ENCODE measurements around the gene ABCC9.

The ABCC9 gene

GRCh38 chr12:21987755-21988154 lies 46.5 kb upstream of the ABCC9 start:
- no peaks in the 10 kb centered on the region for H3K79me2 ChIP-seq (ENCODE audit: insufficient read depth, low read length)
- TF ChIP-seq CTCF (IDR thresholded peaks at IDR 0.05; ENCODE audit: insufficient read depth, low read length, poor library complexity, severe bottlenecking) (no peak), EZH2phosphoT487 (conservative IDR thresholded peaks at IDR 0.05; ENCODE audit: low read length) (no peak)
- no peak overlapping the region for H3K4me2 ChIP-seq (ENCODE audit: low read depth, low read length, poor library complexity, severe bottlenecking)
- H4K20me1 ChIP-seq (ENCODE audit: low read depth, low read length): no peaks in the 10 kb centered on the region
- no peak overlapping the region for H3K4me3 ChIP-seq (ENCODE audit: insufficient read depth, low read length, poor library complexity, severe bottlenecking)
- no peak overlapping the region for H2AFZ ChIP-seq (ENCODE audit: low read depth, low read length, severe bottlenecking)
- H3F3A ChIP-seq (ENCODE audit: insufficient read depth): no peaks in the 10 kb centered on the region
- H3K27me3 ChIP-seq (ENCODE audit: low read length): no peaks in the 10 kb centered on the region
- H3K9me3 ChIP-seq (ENCODE audit: insufficient read depth, low read length): no peaks in the 10 kb centered on the region
- H3K27ac ChIP-seq (ENCODE audit: low read depth, low read length): no peak overlapping the region
- no peak overlapping the region for H3K9ac ChIP-seq (ENCODE audit: low read length)
- H3K9me2 ChIP-seq (replicated peaks; ENCODE audit: insufficient read depth, low read length): no peaks in the 10 kb centered on the region
- H3K36me3 ChIP-seq (ENCODE audit: low read length): no peaks in the 10 kb centered on the region

- Histone ChIP-seq H3K9ac (ENCODE audit: low read length) (no peak overlapping the region), H3K9me2 (replicated peaks; ENCODE audit: insufficient read depth, low read length) (0 out of 2 replicates have a peak, but pooled peaks cover 3% of the 10 kb centered on the region)
- TF ChIP-seq EZH2phosphoT487 (conservative IDR thresholded peaks at IDR 0.05; ENCODE audit: low read length) (no peak), CTCF (IDR thresholded peaks at IDR 0.05; ENCODE audit: insufficient read depth, low read length, poor library complexity, severe bottlenecking) (no peak)
Measured at GRCh38 chr12:21985155-21985554, 43.9 kb upstream of the ABCC9 start.

GRCh38 chr12:21984375-21984774 lies 43.1 kb upstream of the ABCC9 start:
- H2AFZ ChIP-seq (ENCODE audit: low read depth, low read length, severe bottlenecking): no peak overlapping the region
- 0 out of 2 replicates have a peak, but pooled peaks cover 3% of the 10 kb centered on the region for H3K9me2 ChIP-seq (replicated peaks; ENCODE audit: insufficient read depth, low read length)
- H3K36me3 ChIP-seq (ENCODE audit: low read length): no peaks in the 10 kb centered on the region
- TF ChIP-seq EZH2phosphoT487 (conservative IDR thresholded peaks at IDR 0.05; ENCODE audit: low read length) (no peak), CTCF (IDR thresholded peaks at IDR 0.05; ENCODE audit: insufficient read depth, low read length, poor library complexity, severe bottlenecking) (no peak)
- peaks cover 4% of the 10 kb centered on the region; the same call in 1 of the 2 replicates for H3K27me3 ChIP-seq (ENCODE audit: low read length)
- no peak overlapping the region for H3K4me2 ChIP-seq (ENCODE audit: low read depth, low read length, poor library complexity, severe bottlenecking)
- H3K79me2 ChIP-seq (ENCODE audit: insufficient read depth, low read length): no peaks in the 10 kb centered on the region
- H4K20me1 ChIP-seq (ENCODE audit: low read depth, low read length): no peaks in the 10 kb centered on the region
- H3K27ac ChIP-seq (ENCODE audit: low read depth, low read length): no peak overlapping the region
- no peaks in the 10 kb centered on the region for H3F3A ChIP-seq (ENCODE audit: insufficient read depth)
- no peaks in the 10 kb centered on the region for H3K9me3 ChIP-seq (ENCODE audit: insufficient read depth, low read length)
- no peak overlapping the region for H3K4me3 ChIP-seq (ENCODE audit: insufficient read depth, low read length, poor library complexity, severe bottlenecking)
- no peak overlapping the region for H3K9ac ChIP-seq (ENCODE audit: low read length)

More at GRCh38 chr12:21985155-21985554, 43.9 kb upstream of the ABCC9 start:
- H4K20me1 ChIP-seq (ENCODE audit: low read depth, low read length): no peaks in the 10 kb centered on the region
- no peak overlapping the region for H2AFZ ChIP-seq (ENCODE audit: low read depth, low read length, severe bottlenecking)
- H3K4me2 ChIP-seq (ENCODE audit: low read depth, low read length, poor library complexity, severe bottlenecking): no peak overlapping the region
- no peaks in the 10 kb centered on the region for H3K79me2 ChIP-seq (ENCODE audit: insufficient read depth, low read length)
- H3F3A ChIP-seq (ENCODE audit: insufficient read depth): no peaks in the 10 kb centered on the region
- peaks cover 4% of the 10 kb centered on the region; the same call in 1 of the 2 replicates for H3K27me3 ChIP-seq (ENCODE audit: low read length)
- H3K27ac ChIP-seq (ENCODE audit: low read depth, low read length): no peak overlapping the region
- H3K36me3 ChIP-seq (ENCODE audit: low read length): no peaks in the 10 kb centered on the region
- H3K4me3 ChIP-seq (ENCODE audit: insufficient read depth, low read length, poor library complexity, severe bottlenecking): no peak overlapping the region
- no peaks in the 10 kb centered on the region for H3K9me3 ChIP-seq (ENCODE audit: insufficient read depth, low read length)

Data from SU-DHL-6 (cell line).